Neural cell (in vitro differentiated cells): ENCODE data around the gene SMIM9. TPM values are rescaled to one million over a fixed set of nuclear protein-coding genes. Genes with fewer than 3 reads are reported as not detected.

Source experiments
- H2AFZ ChIP-seq: fragments of 200-600, 300-800 bp; sonication (generic), shearing (Covaris generic); 2 replicates; pipeline ENCODE4 v1.6.0; 2014; ENCODE audit warnings: low read depth, mild to moderate bottlenecking, antibody characterized with exemption, low read length, moderate library complexity
- H3F3A ChIP-seq: fragments of 200-600 bp; shearing (Covaris generic); 2 replicates; pipeline ENCODE4 v1.6.1; 2016; ENCODE audit warnings: mild to moderate bottlenecking, moderate library complexity, mixed read lengths, antibody characterized with exemption, low read length; ENCODE audit not compliant: insufficient read depth, poor library complexity, severe bottlenecking
- H3K27ac ChIP-seq: fragments of 200-600, 300-800 bp; sonication (generic), shearing (Covaris generic); 2 replicates; pipeline ENCODE4 v1.5.1; 2014; ENCODE audit warnings: mild to moderate bottlenecking, low read length, moderate library complexity
- H3K27me3 ChIP-seq: fragments of 300-800, 200-600 bp; sonication (generic), shearing (Covaris generic); 2 replicates; pipeline ENCODE4 v1.6.0; 2014; ENCODE audit warnings: mild to moderate bottlenecking, low read depth, low read length, moderate library complexity; ENCODE audit not compliant: insufficient read depth
- H3K36me3 ChIP-seq: fragments of 300-800, 200-600 bp; sonication (generic), shearing (Covaris generic); 2 replicates; pipeline ENCODE4 v1.5.1; 2014; ENCODE audit warnings: mild to moderate bottlenecking, antibody characterized with exemption, low read length, moderate library complexity; ENCODE audit not compliant: insufficient read depth
- H3K4me2 ChIP-seq: fragments of 300-800, 200-600 bp; sonication (generic), shearing (Covaris generic); 2 replicates; pipeline ENCODE4 v1.6.0; 2014; ENCODE audit warnings: mild to moderate bottlenecking, low read length
- H3K4me3 ChIP-seq: fragments of 300-800, 200-600 bp; sonication (generic), shearing (Covaris generic); 2 replicates; pipeline ENCODE4 v1.5.1; 2014; ENCODE audit warnings: mild to moderate bottlenecking, low read length, moderate library complexity
- H3K79me2 ChIP-seq: fragments of 200-600 bp; shearing (Covaris generic); replicated peaks from 2 replicates; pipeline ENCODE4 v1.6.0; 2014; ENCODE audit warnings: mild to moderate bottlenecking, low read length, moderate library complexity; ENCODE audit not compliant: insufficient read depth
- H3K9ac ChIP-seq: fragments of 300-800, 200-600 bp; sonication (generic), shearing (Covaris generic); 2 replicates; pipeline ENCODE4 v1.6.1; 2016; ENCODE audit warnings: mild to moderate bottlenecking, low read length, mixed read lengths
- H3K9me2 ChIP-seq: fragments of 200-600 bp; shearing (Covaris generic); 2 replicates; pipeline ENCODE4 v1.6.1; 2016; ENCODE audit warnings: mild to moderate bottlenecking, low read length, mixed read lengths; ENCODE audit not compliant: insufficient read depth
- H3K9me3 ChIP-seq: fragments of 200-600, 300-800 bp; sonication (generic), shearing (Covaris generic); 2 replicates; pipeline ENCODE4 v1.6.1; 2016; ENCODE audit warnings: mild to moderate bottlenecking, mixed run types, low read length, moderate library complexity, mixed read lengths
- H4K20me1 ChIP-seq: fragments of 200-600 bp; shearing (Covaris generic); 2 replicates; pipeline ENCODE4 v1.6.1; 2016; ENCODE audit warnings: mild to moderate bottlenecking, mixed run types; ENCODE audit not compliant: insufficient read depth
- EP300 ChIP-seq: fragments of 450-650 bp; conservative IDR thresholded peaks from 2 replicates; pipeline ENCODE4 v1.6.1; 2014; ENCODE audit warnings: antibody characterized with exemption, mild to moderate bottlenecking, moderate library complexity; ENCODE audit not compliant: poor library complexity, severe bottlenecking
- EZH2 ChIP-seq: fragments of 200-600, 300-800 bp; shearing (Covaris generic), sonication (generic); IDR thresholded peaks from 2 replicates; pipeline ENCODE4 v1.6.1; 2014; ENCODE audit warnings: antibody characterized with exemption, low read length, borderline replicate concordance, mild to moderate bottlenecking; ENCODE audit not compliant: insufficient read depth, poor library complexity, severe bottlenecking
- MXI1 ChIP-seq: fragments of 450-650 bp; conservative IDR thresholded peaks from 2 replicates; pipeline ENCODE4 v1.6.1; 2014; ENCODE audit warnings: antibody characterized with exemption, mild to moderate bottlenecking; ENCODE audit not compliant: poor library complexity, severe bottlenecking
- POLR2AphosphoS5 ChIP-seq: IDR thresholded peaks from 2 replicates; pipeline ENCODE4 v1.6.1; 2012
- RAD21 ChIP-seq: fragments of 450-650 bp; conservative IDR thresholded peaks from 2 replicates; pipeline ENCODE4 v1.6.1; 2014; ENCODE audit warnings: antibody characterized with exemption, mild to moderate bottlenecking, moderate library complexity
- REST ChIP-seq: IDR thresholded peaks from 2 replicates; pipeline ENCODE4 v1.6.1; 2012; ENCODE audit warnings: borderline replicate concordance
- SMC3 ChIP-seq: fragments of 450-650 bp; conservative IDR thresholded peaks from 2 replicates; pipeline ENCODE4 v1.6.1; 2014; ENCODE audit warnings: antibody characterized with exemption, mild to moderate bottlenecking, moderate library complexity; ENCODE audit not compliant: poor library complexity
- TAF1 ChIP-seq: IDR thresholded peaks from 2 replicates; pipeline ENCODE4 v1.6.1; 2012; ENCODE audit warnings: low read depth
- polyA plus RNA-seq: library from polyadenylated mRNA; depleted of rRNA; stranded (reverse); fragments of >200 nt; gene quantifications from 2 replicates; pipeline ENCODE4 v1.2.3, GENCODE V29; 2014
- TF ChIP-seq, protein P1 (sequence below): fragments of 450-650 bp; IDR thresholded peaks from 2 replicates; pipeline ENCODE4 v1.5.1; 2014; ENCODE audit warnings: antibody characterized with exemption, mild to moderate bottlenecking, moderate library complexity; ENCODE audit not compliant: poor library complexity, severe bottlenecking

The SMIM9 gene
- polyA plus RNA-seq, 1 donor from 2014 or later: not detected

DNA sequence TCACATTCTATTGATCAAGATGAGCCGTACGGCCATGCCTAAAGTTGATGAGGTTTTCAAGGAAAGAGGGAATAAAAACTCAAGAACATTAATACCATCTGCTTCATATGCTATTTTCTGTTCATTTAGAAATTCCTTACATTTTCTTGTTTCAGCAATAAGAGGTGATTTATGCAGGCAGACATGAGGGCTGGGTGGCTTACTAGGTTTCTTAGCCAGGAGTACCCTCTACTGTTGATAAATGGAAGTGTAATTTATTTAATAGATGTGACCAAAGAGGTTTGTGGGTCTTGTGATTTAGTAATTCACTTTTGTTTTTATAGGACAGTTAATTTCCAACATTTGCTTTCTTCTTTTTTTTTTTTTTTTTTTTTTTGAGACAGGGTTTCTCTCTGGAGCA is 6.4 kb upstream of the SMIM9 start:
- Histone ChIP-seq H3K4me3 (no peak overlapping the region), H3K9ac (no peak overlapping the region), H3K9me3 (no peaks in the 10 kb centered on the region), H3F3A (no peaks in the 10 kb centered on the region), H3K4me2 (no peak overlapping the region), H3K79me2 (no peaks in the 10 kb centered on the region), H3K27ac (no peak overlapping the region), H2AFZ (no peak overlapping the region), H3K36me3 (no peaks in the 10 kb centered on the region), H3K27me3 (no peaks in the 10 kb centered on the region), H3K9me2 (no peaks in the 10 kb centered on the region), H4K20me1 (no peaks in the 10 kb centered on the region)
- no peak for TF ChIP-seq SMC3
- TF ChIP-seq, protein P1, sequence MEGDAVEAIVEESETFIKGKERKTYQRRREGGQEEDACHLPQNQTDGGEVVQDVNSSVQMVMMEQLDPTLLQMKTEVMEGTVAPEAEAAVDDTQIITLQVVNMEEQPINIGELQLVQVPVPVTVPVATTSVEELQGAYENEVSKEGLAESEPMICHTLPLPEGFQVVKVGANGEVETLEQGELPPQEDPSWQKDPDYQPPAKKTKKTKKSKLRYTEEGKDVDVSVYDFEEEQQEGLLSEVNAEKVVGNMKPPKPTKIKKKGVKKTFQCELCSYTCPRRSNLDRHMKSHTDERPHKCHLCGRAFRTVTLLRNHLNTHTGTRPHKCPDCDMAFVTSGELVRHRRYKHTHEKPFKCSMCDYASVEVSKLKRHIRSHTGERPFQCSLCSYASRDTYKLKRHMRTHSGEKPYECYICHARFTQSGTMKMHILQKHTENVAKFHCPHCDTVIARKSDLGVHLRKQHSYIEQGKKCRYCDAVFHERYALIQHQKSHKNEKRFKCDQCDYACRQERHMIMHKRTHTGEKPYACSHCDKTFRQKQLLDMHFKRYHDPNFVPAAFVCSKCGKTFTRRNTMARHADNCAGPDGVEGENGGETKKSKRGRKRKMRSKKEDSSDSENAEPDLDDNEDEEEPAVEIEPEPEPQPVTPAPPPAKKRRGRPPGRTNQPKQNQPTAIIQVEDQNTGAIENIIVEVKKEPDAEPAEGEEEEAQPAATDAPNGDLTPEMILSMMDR: peak; percentile 35
- no peak for TF ChIP-seq TAF1
- TF ChIP-seq EZH2: no peak
- no peak for TF ChIP-seq POLR2AphosphoS5
- TF ChIP-seq REST: no peak
- no peak for TF ChIP-seq EP300
- TF ChIP-seq MXI1: no peak
- TF ChIP-seq RAD21: peak; percentile 43

GRCh38 chrX:154836163-154836562 is 1.7 kb upstream of the SMIM9 start:
- Histone ChIP-seq H3K27me3 (no peaks in the 10 kb centered on the region), H3K79me2 (no peaks in the 10 kb centered on the region), H3K9me2 (no peaks in the 10 kb centered on the region), H3K4me2 (no peak overlapping the region), H3F3A (no peaks in the 10 kb centered on the region), H3K36me3 (no peaks in the 10 kb centered on the region), H3K4me3 (no peak overlapping the region), H4K20me1 (no peaks in the 10 kb centered on the region), H3K9me3 (no peaks in the 10 kb centered on the region), H3K27ac (no peak overlapping the region), H3K9ac (no peak overlapping the region), H2AFZ (no peak overlapping the region)
- TF ChIP-seq EP300 (no peak), SMC3 (no peak), REST (no peak), MXI1 (no peak), TAF1 (no peak), POLR2AphosphoS5 (no peak)
